ENCODE data around the gene NPR2.
A peak's percentile ranks its signal among the peaks of the same experiment; 100 is the strongest.

The NPR2 gene

GRCh38 chr9:35808433-35808832 lies 17.0 kb downstream of the NPR2 start:
- H3K9me3 ChIP-seq (ENCODE audit: insufficient read depth, low read depth, low read length), result no peaks in the 10 kb centered on the region
- H2BK120ac ChIP-seq (ENCODE audit: insufficient read depth, low read length, poor library complexity), result no peak overlapping the region
- H3K36me3 ChIP-seq (ENCODE audit: control insufficient read depth in 1 of 2, insufficient read depth in 2 of 2, low read length in 2 of 2), result peaks cover 13 to 18% of the 10 kb centered on the region in 2 experiments
- no peak overlapping the region for H2BK12ac ChIP-seq (ENCODE audit: low read length)
- no peaks in the 10 kb centered on the region for H3K27me3 ChIP-seq (ENCODE audit: insufficient read depth, low read length)
- no peak overlapping the region for H3K23ac ChIP-seq (ENCODE audit: low read length)
- H3K4me1 ChIP-seq (ENCODE audit: control insufficient read depth in 1 of 2, insufficient read depth in 2 of 2, low read length in 2 of 2), result peaks cover 4 to 8% of the 10 kb centered on the region in 2 experiments
- no peak overlapping the region for H3K4me2 ChIP-seq (ENCODE audit: low read length)
- no peak overlapping the region for H3K14ac ChIP-seq (ENCODE audit: low read length)
- H3K79me2 ChIP-seq (ENCODE audit: control insufficient read depth, insufficient read depth, low read length, poor library complexity), result no peaks in the 10 kb centered on the region
- DNase-seq, result no peak
- H2AFZ ChIP-seq (ENCODE audit: insufficient read depth, low read length, poor library complexity), result no peak overlapping the region
- no peak overlapping the region for H2AK5ac ChIP-seq (ENCODE audit: low read length)
- H2BK5ac ChIP-seq (ENCODE audit: low read depth, low read length, poor library complexity), result no peak overlapping the region
- no peak overlapping the region for H3K18ac ChIP-seq (ENCODE audit: low read length)
- no peak overlapping the region for H3K27ac ChIP-seq (ENCODE audit: low read depth, low read length)
- WGBS (ENCODE audit: extremely low coverage, insufficient coverage, insufficient read length), result no CpG with 5 or more reads among the region's 9 CpGs
- H4K12ac ChIP-seq (ENCODE audit: low read depth, low read length), result no peak overlapping the region
- no peak overlapping the region for H4K91ac ChIP-seq (ENCODE audit: low read depth, low read length)
- H4K8ac ChIP-seq (ENCODE audit: low read depth, low read length), result no peak overlapping the region
- no peak overlapping the region for H3K4me3 ChIP-seq (ENCODE audit: low read depth, low read length)
- no peak overlapping the region for H3K4ac ChIP-seq (ENCODE audit: low read depth, low read length)
- peaks cover 2% of the 10 kb centered on the region for H3K79me1 ChIP-seq (ENCODE audit: low read length)
- no peak overlapping the region for H3K9ac ChIP-seq (ENCODE audit: low read length)

DNA sequence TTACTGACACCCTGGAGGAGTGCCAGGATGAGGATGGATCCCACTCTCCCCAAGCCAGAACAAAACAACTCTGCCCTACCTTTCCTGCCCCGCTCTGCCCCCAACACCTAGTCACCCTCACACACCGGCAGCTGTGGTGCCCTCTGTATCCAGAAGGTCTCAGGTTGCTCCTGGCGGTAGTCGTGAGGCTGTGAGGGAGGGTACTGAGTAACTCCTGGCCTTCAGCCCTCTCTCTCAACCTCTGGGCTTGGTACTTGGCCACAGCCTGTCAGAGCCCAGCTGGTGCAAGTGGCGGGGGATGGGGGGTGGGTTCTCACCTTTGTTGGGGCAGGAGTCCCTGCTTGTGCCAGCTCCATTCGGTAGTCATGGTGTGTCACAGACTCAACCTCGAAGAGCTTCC lies 18.7 kb downstream of the NPR2 start:
- no peak overlapping the region for H3K4me3 ChIP-seq (ENCODE audit: low read depth, low read length)
- H3K18ac ChIP-seq (ENCODE audit: low read length), result no peak overlapping the region
- no peak overlapping the region for H3K4me2 ChIP-seq (ENCODE audit: low read length)
- peaks cover 6% of the 10 kb centered on the region for H3K79me1 ChIP-seq (ENCODE audit: low read length)
- no peak overlapping the region for H2BK120ac ChIP-seq (ENCODE audit: insufficient read depth, low read length, poor library complexity)
- peaks cover 13 to 18% of the 10 kb centered on the region in 2 experiments for H3K36me3 ChIP-seq (ENCODE audit: control insufficient read depth in 1 of 2, insufficient read depth in 2 of 2, low read length in 2 of 2)
- no peak overlapping the region for H3K9ac ChIP-seq (ENCODE audit: low read length)
- no peak overlapping the region for H3K4ac ChIP-seq (ENCODE audit: low read depth, low read length)
- H4K91ac ChIP-seq (ENCODE audit: low read depth, low read length), result no peak overlapping the region
- H3K79me2 ChIP-seq (ENCODE audit: control insufficient read depth, insufficient read depth, low read length, poor library complexity), result peaks cover 3% of the 10 kb centered on the region
- no CpG with 5 or more reads among the region's 7 CpGs for whole genome bisulfite sequencing (ENCODE audit: extremely low coverage, insufficient coverage, insufficient read length)
- no peak overlapping the region for H3K14ac ChIP-seq (ENCODE audit: low read length)
- H3K27ac ChIP-seq (ENCODE audit: low read depth, low read length), result no peak overlapping the region
- peaks cover 8 to 12% of the 10 kb centered on the region in 2 experiments for H3K4me1 ChIP-seq (ENCODE audit: control insufficient read depth in 1 of 2, insufficient read depth in 2 of 2, low read length in 2 of 2)
- no peak overlapping the region for H4K8ac ChIP-seq (ENCODE audit: low read depth, low read length)
- no peak overlapping the region for H2BK5ac ChIP-seq (ENCODE audit: low read depth, low read length, poor library complexity)
- H2AFZ ChIP-seq (ENCODE audit: insufficient read depth, low read length, poor library complexity), result no peak overlapping the region
- no peak overlapping the region for H3K23ac ChIP-seq (ENCODE audit: low read length)
- no peak overlapping the region for H2BK12ac ChIP-seq (ENCODE audit: low read length)
- no peaks in the 10 kb centered on the region for H3K9me3 ChIP-seq (ENCODE audit: insufficient read depth, low read depth, low read length)
- H4K12ac ChIP-seq (ENCODE audit: low read depth, low read length), result no peak overlapping the region
- H3K27me3 ChIP-seq (ENCODE audit: insufficient read depth, low read length), result no peaks in the 10 kb centered on the region
- DNase-seq, result no peak
- H2AK5ac ChIP-seq (ENCODE audit: low read length), result no peak overlapping the region

DNA sequence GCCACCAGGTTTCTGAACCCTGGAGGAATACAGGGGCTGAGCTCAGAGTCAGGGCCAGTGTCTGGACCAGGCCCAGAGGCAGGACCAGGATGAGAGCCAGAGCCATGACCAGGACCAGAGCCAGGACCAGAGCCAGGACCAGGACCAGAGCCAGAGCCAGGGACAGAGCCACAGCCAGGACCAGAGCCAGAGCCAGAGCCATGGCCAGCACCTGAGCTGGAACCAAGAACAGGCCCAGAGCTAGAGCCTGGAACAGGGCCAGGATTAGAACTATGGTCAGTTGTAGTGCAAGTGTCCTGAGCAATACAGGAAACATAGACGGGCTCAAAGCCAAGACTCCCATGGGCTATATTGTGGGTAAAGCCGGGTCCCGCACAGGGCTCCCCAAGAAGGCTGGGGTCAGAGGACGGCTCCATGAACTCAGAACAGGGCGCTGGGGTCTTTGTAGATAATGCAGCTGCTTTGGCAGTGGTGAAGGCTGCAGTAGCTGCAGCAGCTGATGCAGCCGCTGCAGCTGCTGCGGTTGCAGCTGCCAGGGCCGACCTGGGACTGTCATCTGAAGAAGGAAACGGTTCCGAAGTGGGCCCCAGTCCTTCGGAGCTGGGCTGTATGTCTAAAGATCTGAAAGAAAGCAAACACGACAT lies 20.1 kb downstream of the NPR2 start:
- Histone ChIP-seq H2AFZ (ENCODE audit: insufficient read depth, low read length, poor library complexity) (peak overlapping the region; percentile 42), H4K8ac (ENCODE audit: low read depth, low read length) (no peak overlapping the region), H3K27ac (ENCODE audit: low read depth, low read length) (no peak overlapping the region), H3K4me2 (ENCODE audit: low read length) (peak overlapping the region; percentile 84), H2BK12ac (ENCODE audit: low read length) (no peak overlapping the region), H3K18ac (ENCODE audit: low read length) (no peak overlapping the region), H2AK5ac (ENCODE audit: low read length) (no peak overlapping the region), H4K12ac (ENCODE audit: low read depth, low read length) (no peak overlapping the region), H3K14ac (ENCODE audit: low read length) (no peak overlapping the region), H3K23ac (ENCODE audit: low read length) (no peak overlapping the region), H2BK120ac (ENCODE audit: insufficient read depth, low read length, poor library complexity) (no peak overlapping the region), H3K9me3 (ENCODE audit: insufficient read depth, low read depth, low read length) (no peaks in the 10 kb centered on the region), H3K79me2 (ENCODE audit: control insufficient read depth, insufficient read depth, low read length, poor library complexity) (peaks cover 3% of the 10 kb centered on the region), H4K91ac (ENCODE audit: low read depth, low read length) (no peak overlapping the region), H3K36me3 (ENCODE audit: control insufficient read depth in 1 of 2, insufficient read depth in 2 of 2, low read length in 2 of 2) (peaks cover 5 to 6% of the 10 kb centered on the region in 2 experiments), H3K79me1 (ENCODE audit: low read length) (peaks cover 8% of the 10 kb centered on the region), H3K9ac (ENCODE audit: low read length) (no peak overlapping the region), H2BK5ac (ENCODE audit: low read depth, low read length, poor library complexity) (no peak overlapping the region), H3K4me3 (ENCODE audit: low read depth, low read length) (peak overlapping the region; percentile 57), H3K4ac (ENCODE audit: low read depth, low read length) (no peak overlapping the region), H3K4me1 (ENCODE audit: control insufficient read depth in 1 of 2, insufficient read depth in 2 of 2, low read length in 2 of 2) (peaks cover 8 to 12% of the 10 kb centered on the region in 2 experiments), H3K27me3 (ENCODE audit: insufficient read depth, low read length) (no peaks in the 10 kb centered on the region)
- no peak for DNase-seq
- WGBS (ENCODE audit: extremely low coverage, insufficient coverage, insufficient read length), result no CpG with 5 or more reads among the region's 12 CpGs

DNA sequence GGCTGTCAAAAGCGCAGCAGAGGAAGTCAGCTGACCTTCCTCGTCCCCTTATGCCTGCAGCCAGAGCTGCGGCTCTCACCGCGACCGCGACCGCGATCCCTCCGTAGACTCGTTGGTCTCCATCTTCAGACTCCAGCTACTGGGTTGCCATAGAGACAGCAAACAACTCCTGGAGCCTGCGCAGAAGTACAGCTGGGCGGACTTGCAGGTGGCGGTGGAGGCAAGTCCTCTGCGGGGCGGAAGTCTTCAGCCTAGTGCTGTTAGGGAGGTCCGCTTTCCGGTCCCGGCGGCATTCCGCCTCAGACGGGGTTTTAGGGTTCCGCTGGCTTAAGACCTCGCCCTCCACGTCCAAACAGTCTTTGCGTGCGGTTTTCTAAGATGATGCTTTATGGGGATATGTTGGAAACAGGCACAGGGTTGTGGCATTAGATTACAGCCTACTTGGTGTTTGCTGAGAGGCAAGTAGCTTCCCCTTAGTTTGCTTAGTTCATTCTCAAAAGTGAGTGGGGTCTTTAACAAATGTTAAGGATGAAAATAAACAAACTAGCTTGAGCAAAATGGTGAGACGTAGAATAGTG lies 20.7 kb downstream of the NPR2 start, which contains the start of gene SPAG8:
Gene SPAG8, minus strand, starts transcription at position 238 of the 578 bp plus-strand sequence. Its CDS starts 115 bp downstream, at position 123.
- Histone ChIP-seq H3K9ac (ENCODE audit: low read length) (no peak within 1 kb of the TSS), H3K4me2 (ENCODE audit: low read length) (peak within 1 kb of the TSS; percentile 84), H3K4me3 (ENCODE audit: low read depth, low read length) (peak within 1 kb of the TSS; percentile 57), H4K8ac (ENCODE audit: low read depth, low read length) (peak within 1 kb of the TSS; percentile 82), H4K12ac (ENCODE audit: low read depth, low read length) (peak within 1 kb of the TSS; percentile 19), H2BK120ac (ENCODE audit: insufficient read depth, low read length, poor library complexity) (no peak within 1 kb of the TSS), H3K14ac (ENCODE audit: low read length) (peak within 1 kb of the TSS; percentile 27), H3K4ac (ENCODE audit: low read depth, low read length) (no peak within 1 kb of the TSS), H3K36me3 (ENCODE audit: control insufficient read depth in 1 of 2, insufficient read depth in 2 of 2, low read length in 2 of 2) (peaks cover 2% of the 10 kb centered on the region in 2 experiments), H3K27ac (ENCODE audit: low read depth, low read length) (no peak within 1 kb of the TSS), H2AK5ac (ENCODE audit: low read length) (no peak within 1 kb of the TSS), H3K4me1 (ENCODE audit: control insufficient read depth in 1 of 2, insufficient read depth in 2 of 2, low read length in 2 of 2) (peaks cover 8 to 12% of the 10 kb centered on the region in 2 experiments), H2BK5ac (ENCODE audit: low read depth, low read length, poor library complexity) (no peak within 1 kb of the TSS), H2BK12ac (ENCODE audit: low read length) (peak within 1 kb of the TSS; percentile 19), H3K18ac (ENCODE audit: low read length) (no peak within 1 kb of the TSS), H3K9me3 (ENCODE audit: insufficient read depth, low read depth, low read length) (no peaks in the 10 kb centered on the region), H3K27me3 (ENCODE audit: insufficient read depth, low read length) (no peaks in the 10 kb centered on the region), H3K23ac (ENCODE audit: low read length) (no peak within 1 kb of the TSS), H2AFZ (ENCODE audit: insufficient read depth, low read length, poor library complexity) (peak within 1 kb of the TSS; percentile 57), H3K79me2 (ENCODE audit: control insufficient read depth, insufficient read depth, low read length, poor library complexity) (peaks cover 3% of the 10 kb centered on the region), H3K79me1 (ENCODE audit: low read length) (peaks cover 8% of the 10 kb centered on the region), H4K91ac (ENCODE audit: low read depth, low read length) (peak within 1 kb of the TSS; percentile 53)
- WGBS (ENCODE audit: extremely low coverage, insufficient coverage, insufficient read length), result no CpG with 5 or more reads among the region's 28 CpGs
- peak; percentile 86 to 94 for DNase-seq
